CD14-positive monocyte (primary cell): ENCODE data around the gene SYNE1. TPM values are rescaled to one million over a fixed set of nuclear protein-coding genes. Genes with fewer than 3 reads are reported as not detected.

Experiments used
- DNase-seq, 3 donors: peaks; one replicate each; pipeline ENCODE4 v3.0.0-alpha.2; 2011 to 2022
- H2AFZ ChIP-seq: 2 replicates; pipeline ENCODE4 v1.6.0; 2012; ENCODE audit warnings: mild to moderate bottlenecking, low read depth, low read length, inconsistent platforms; ENCODE audit not compliant: insufficient read depth, poor library complexity, severe bottlenecking
- H3K27ac ChIP-seq, 2 donors: 1 replicate in 1 of 2; 2 replicates in 1 of 2; pipeline ENCODE4 v1.5.1; 2012 to 2013; ENCODE audit warnings: low read length in 2 of 2, control low read depth in 1 of 2, inconsistent platforms in 1 of 2, low read depth in 1 of 2, mild to moderate bottlenecking in 1 of 2
- H3K27me3 ChIP-seq, 2 donors: one replicate each; pipeline versions ENCODE4 v1.6.0 to v1.6.1; 2011 to 2013; ENCODE audit warnings: low read length in 2 of 2; ENCODE audit not compliant: control insufficient read depth in 2 of 2, insufficient read depth in 2 of 2
- H3K36me3 ChIP-seq, 2 donors: replicated peaks in 1 of 2; 1 replicate in 1 of 2; 2 replicates in 1 of 2; pipeline versions ENCODE4 v1.5.1 to v1.6.1; 2012 to 2013; ENCODE audit warnings: low read length in 2 of 2, control low read depth in 1 of 2, inconsistent platforms in 1 of 2, mild to moderate bottlenecking in 1 of 2; ENCODE audit not compliant: insufficient read depth in 2 of 2, control insufficient read depth in 1 of 2
- H3K4me1 ChIP-seq, 2 donors: 1 replicate in 1 of 2; 2 replicates in 1 of 2; pipeline versions ENCODE4 v1.5.1 to v1.6.1; 2012 to 2013; ENCODE audit warnings: low read length in 2 of 2, control low read depth in 1 of 2, inconsistent platforms in 1 of 2, mild to moderate bottlenecking in 1 of 2, moderate library complexity in 1 of 2; ENCODE audit not compliant: insufficient read depth in 2 of 2, control insufficient read depth in 1 of 2
- H3K4me2 ChIP-seq: replicated peaks from 2 replicates; pipeline ENCODE3; 2012; ENCODE audit warnings: low read length, moderate library complexity, mild to moderate bottlenecking; ENCODE audit not compliant: poor library complexity, severe bottlenecking; ENCODE audit errors: extremely low read depth
- H3K4me3 ChIP-seq, 3 experiments: fragments of 200-600 bp in 1 of 3; sonication (generic) in 1 of 3; replicated peaks in 1 of 3; 1 replicate in 2 of 3; 2 replicates in 1 of 3; pipeline ENCODE4 v1.5.1; 2011 to 2013; ENCODE audit warnings: low read length in 3 of 3, mild to moderate bottlenecking in 3 of 3, control low read depth in 2 of 3, low read depth in 2 of 3, inconsistent platforms in 1 of 3, moderate library complexity in 1 of 3
- H3K79me2 ChIP-seq: 2 replicates; pipeline ENCODE4 v1.6.0; 2012; ENCODE audit warnings: mild to moderate bottlenecking, control low read depth, inconsistent platforms, low read length, moderate library complexity; ENCODE audit not compliant: insufficient read depth
- H3K9ac ChIP-seq: 2 replicates; pipeline ENCODE4 v1.6.0; 2017; ENCODE audit warnings: low read length, mild to moderate bottlenecking; ENCODE audit not compliant: insufficient read depth, poor library complexity, severe bottlenecking
- H3K9me3 ChIP-seq, 2 donors: replicated peaks in 1 of 2; 1 replicate in 1 of 2; 2 replicates in 1 of 2; pipeline versions ENCODE4 v1.5.1 to v1.6.1; 2012 to 2013; ENCODE audit warnings: low read length in 2 of 2, control low read depth in 1 of 2; ENCODE audit not compliant: control insufficient read depth in 1 of 2, insufficient read depth in 1 of 2
- H4K20me1 ChIP-seq: 2 replicates; pipeline ENCODE4 v1.6.0; 2012; ENCODE audit warnings: mild to moderate bottlenecking, low read length, control low read depth, moderate library complexity; ENCODE audit not compliant: insufficient read depth
- H3K27ac Mint-ChIP-seq, 7 donors: one replicate each; pipeline ENCODE4 v1.8.0; 2020; ENCODE audit warnings: mild to moderate bottlenecking in 7 of 7, mixed read lengths in 7 of 7, moderate library complexity in 6 of 7, inconsistent platforms in 2 of 7
- H3K27me3 Mint-ChIP-seq, 3 donors: one replicate each; pipeline ENCODE4 v1.8.0; 2021 to 2022; ENCODE audit warnings: low read depth in 3 of 3, mild to moderate bottlenecking in 3 of 3, mixed read lengths in 3 of 3, moderate library complexity in 3 of 3, inconsistent platforms in 1 of 3
- H3K36me3 Mint-ChIP-seq, 2 donors: one replicate each; pipeline ENCODE4 v1.8.0; 2020; ENCODE audit warnings: mixed read lengths in 2 of 2, inconsistent platforms in 1 of 2, mild to moderate bottlenecking in 1 of 2
- H3K4me1 Mint-ChIP-seq: one replicate; pipeline ENCODE4 v1.8.0; 2020; ENCODE audit warnings: mild to moderate bottlenecking, mixed read lengths
- H3K4me3 Mint-ChIP-seq, 2 donors: one replicate each; pipeline ENCODE4 v1.8.0; 2020; ENCODE audit warnings: mild to moderate bottlenecking in 2 of 2, mixed read lengths in 2 of 2, moderate library complexity in 1 of 2
- H3K9me3 Mint-ChIP-seq, 7 donors: one replicate each; pipeline ENCODE4 v1.8.0; 2020 to 2022; ENCODE audit warnings: mixed read lengths in 7 of 7, mild to moderate bottlenecking in 6 of 7, moderate library complexity in 6 of 7, inconsistent platforms in 2 of 7
- CTCF ChIP-seq: fragments of 200-600 bp; IDR thresholded peaks from one replicate; pipeline ENCODE4 v1.8.0; 2022; ENCODE audit warnings: antibody characterized with exemption, mild to moderate bottlenecking
- WGBS: methylation state at CpG from one replicate; pipeline ENCODE4 v1.1.5; 2013; ENCODE audit warnings: missing lambda C conversion rate; ENCODE audit not compliant: insufficient coverage; 5-methylcytosine and 5-hydroxymethylcytosine counted together
- intact Hi-C, 2 donors: fragments of 100-400 bp; cut with micrococcal nuclease; formaldehyde crosslinking; loops; one replicate each; pipeline versions ENCODE4 v1.15.0 to v1.15.1; 2023
- polyA plus RNA-seq, 3 donors: library from polyadenylated mRNA; depleted of rRNA in 1 of 3; unstranded in 2 of 3; stranded (reverse) in 1 of 3; fragments of 300-500 nt in 2 of 3; fragments of >200 nt in 1 of 3; fragmentation: Illumina TruSeq in 2 of 3; gene quantifications; 1 replicate in 2 of 3; 2 replicates in 1 of 3; pipeline ENCODE4 v1.2.3, GENCODE V29; 2012 to 2021
- small RNA-seq: library from RNA; depleted of rRNA; stranded (forward); fragments of <200 nt; gene quantifications from one replicate; pipeline ENCODE3, GENCODE V24; 2012; ENCODE audit warnings: low read depth; ENCODE audit not compliant: insufficient read length

Gene SYNE1
- polyA plus RNA-seq, 3 donors = 3.7 to 24.5 (median 8.1) TPM

GRCh38 chr6:152071843-152072242 is 565.3 kb downstream of the SYNE1 start:
- H3K36me3 Mint-ChIP-seq = no peaks in the 10 kb centered on the region
- no peak overlapping the region for H3K4me3 Mint-ChIP-seq
- no CpG with 5 or more reads among the region's 3 CpGs for WGBS
- Histone ChIP-seq H3K4me1 (no peaks in the 10 kb centered on the region), H3K27me3 (no peaks in the 10 kb centered on the region), H3K27ac (no peak overlapping the region), H4K20me1 (no peaks in the 10 kb centered on the region), H3K36me3 (no peaks in the 10 kb centered on the region), H3K4me3 (no peak overlapping the region), H3K9me3 (peaks cover 0 to 8% of the 10 kb centered on the region in 2 donors), H3K4me2 (no peak overlapping the region), H3K79me2 (no peaks in the 10 kb centered on the region), H3K9ac (no peak overlapping the region), H2AFZ (no peak overlapping the region)
- no peak overlapping the region for H3K27ac Mint-ChIP-seq
- no peaks in the 10 kb centered on the region for H3K4me1 Mint-ChIP-seq
- peaks cover 0 to 1% (median 0%) of the 10 kb centered on the region in 3 donors for H3K27me3 Mint-ChIP-seq
- no peak for TF ChIP-seq CTCF
- intact Hi-C loops = no loop called here
- DNase-seq = no peak
- peaks cover 7 to 20% (median 12%) of the 10 kb centered on the region in 7 donors for H3K9me3 Mint-ChIP-seq

Small RNA genes lying within 50 kb of the gene (small RNA-seq; reads per million reads assigned to genes)
- not detected for gene RNA5SP223

Other genes with a start within 250 kb of the SYNE1 start
- not detected for gene MYCT1, start 60.5 kb upstream of the SYNE1 start, polyA plus RNA-seq
- gene VIP, start 113.4 kb upstream of the SYNE1 start, polyA plus RNA-seq = not detected